HG02973 (cell line): ENCODE data around the gene TMPRSS3.

Experiments used
- ATAC-seq: cut with Tn5 transposase; IDR thresholded peaks from one replicate; pipeline ENCODE4 v1.9.1; 2021; ENCODE audit warnings: moderate library complexity; ENCODE audit not compliant: unreplicated experiment

The TMPRSS3 gene

DNA sequence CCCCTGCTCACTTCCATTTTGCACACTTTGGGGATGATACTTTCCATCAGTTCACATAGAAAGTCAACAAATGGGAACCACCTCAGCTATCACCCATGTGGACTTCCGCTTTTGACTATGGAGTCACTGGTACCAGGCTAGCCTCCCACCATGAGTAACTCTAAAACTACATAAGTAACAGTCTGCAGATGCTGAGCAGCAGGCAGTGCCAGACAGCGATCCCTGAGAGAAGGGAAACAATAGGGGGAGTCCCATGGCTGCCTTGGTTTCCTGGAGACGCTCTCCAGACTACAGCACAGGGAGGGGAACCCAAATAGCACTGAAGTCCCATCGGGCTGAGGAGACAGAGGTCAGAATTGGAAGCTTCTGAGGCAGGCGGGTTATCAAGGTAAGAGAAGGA lies 42.2 kb downstream of the TMPRSS3 start:
- ATAC-seq = no peak

DNA sequence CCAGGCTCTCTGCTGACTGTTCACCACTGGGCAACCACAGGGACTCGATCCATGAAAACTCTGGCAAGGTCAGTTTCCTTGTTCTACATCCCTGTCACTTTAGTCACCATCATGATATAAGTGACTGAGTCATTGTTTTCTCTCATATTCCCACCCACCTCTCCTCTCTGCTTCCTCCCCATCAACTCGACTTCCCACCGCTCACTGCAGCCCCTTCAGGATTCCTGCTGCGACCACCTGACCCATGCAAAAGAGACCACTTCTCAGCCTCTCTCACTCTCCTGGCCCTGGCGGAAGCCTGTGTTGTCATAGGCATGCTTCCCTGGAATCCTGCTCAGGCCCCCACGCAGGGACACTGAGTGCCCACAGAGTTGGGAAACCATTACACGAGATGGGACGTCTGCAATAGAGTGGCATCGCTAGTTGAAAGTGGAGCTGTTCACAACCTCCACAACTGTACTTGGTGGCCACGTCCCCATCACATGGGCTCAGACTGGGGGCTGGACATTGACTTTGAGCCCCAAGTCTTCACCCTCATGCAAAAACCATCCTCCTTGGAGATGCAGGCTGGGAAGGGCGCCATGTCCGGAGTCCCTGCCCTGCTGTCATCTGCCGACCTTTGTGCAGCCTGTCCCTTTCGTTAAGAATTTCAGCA lies 43.3 kb downstream of the TMPRSS3 start:
- no peak for ATAC-seq

DNA sequence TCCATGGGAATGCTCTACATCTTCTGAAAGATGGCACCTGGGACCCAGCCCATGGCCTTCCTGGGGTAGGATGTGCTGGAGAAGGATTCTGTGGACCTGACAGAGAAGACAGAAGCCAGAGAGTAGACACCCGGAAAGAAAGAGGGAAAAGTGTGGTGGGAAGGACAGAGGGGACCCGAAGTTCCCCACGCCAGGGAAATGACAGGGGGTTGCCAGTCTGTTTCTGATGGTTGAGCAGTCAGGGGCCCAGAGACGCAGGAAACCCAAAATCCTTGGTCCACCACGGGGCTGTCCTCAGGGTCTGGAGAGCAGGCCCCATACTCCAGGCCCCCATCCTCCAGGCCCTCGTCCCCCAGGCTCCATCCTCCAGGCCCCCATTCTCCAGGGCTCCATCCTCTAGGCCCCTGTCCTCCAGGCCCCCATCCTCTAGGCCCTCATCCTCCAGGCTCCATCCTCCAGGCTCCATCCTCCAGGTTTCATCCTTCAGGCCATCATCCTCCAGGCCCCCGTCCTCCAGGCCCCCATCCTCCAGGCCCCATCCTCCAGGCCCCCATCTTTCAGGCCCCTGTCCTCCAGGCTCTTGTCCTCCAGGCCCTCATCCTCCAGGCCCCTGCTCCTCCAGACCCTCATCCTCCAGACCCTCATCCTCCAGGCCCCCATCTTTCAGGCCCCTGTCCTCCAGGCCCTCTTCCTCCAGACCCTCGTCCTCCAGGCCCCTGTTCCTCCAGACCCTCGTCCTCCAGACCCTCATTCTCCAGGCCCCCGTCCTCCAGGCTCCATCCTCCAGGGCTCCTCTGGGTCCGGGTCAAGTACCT lies 44.0 kb downstream of the TMPRSS3 start:
- no peak for ATAC-seq

DNA sequence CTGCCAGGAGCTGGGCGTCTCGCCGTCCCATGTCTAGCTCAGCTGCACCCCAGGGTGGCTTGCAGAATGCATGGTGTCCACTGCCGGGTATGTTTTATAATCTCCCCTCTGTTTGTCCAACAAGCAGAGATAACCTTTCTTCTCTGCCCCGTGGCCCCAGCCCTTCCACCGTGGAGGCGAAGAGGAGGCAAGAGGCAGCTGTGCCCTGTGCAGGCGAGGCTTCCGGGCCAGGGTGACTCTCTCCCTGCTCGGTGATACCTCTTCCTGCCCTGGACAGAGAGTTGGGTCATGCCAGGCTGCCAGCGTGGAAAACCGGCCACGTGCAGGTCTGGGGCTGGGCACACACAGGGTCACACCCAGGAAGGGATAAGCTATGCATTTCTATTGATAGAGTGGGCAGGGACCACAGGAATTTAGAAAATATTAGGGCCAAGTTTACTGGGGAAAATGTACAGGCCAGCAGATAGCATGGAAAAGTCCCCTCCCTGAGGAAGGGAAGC lies 44.9 kb downstream of the TMPRSS3 start, which contains the start of gene TFF2:
Gene TFF2, minus strand, starts transcription at position 68 of the 500 bp plus-strand sequence. Its CDS starts 37 bp downstream, at position 31.
- no peak for ATAC-seq

DNA sequence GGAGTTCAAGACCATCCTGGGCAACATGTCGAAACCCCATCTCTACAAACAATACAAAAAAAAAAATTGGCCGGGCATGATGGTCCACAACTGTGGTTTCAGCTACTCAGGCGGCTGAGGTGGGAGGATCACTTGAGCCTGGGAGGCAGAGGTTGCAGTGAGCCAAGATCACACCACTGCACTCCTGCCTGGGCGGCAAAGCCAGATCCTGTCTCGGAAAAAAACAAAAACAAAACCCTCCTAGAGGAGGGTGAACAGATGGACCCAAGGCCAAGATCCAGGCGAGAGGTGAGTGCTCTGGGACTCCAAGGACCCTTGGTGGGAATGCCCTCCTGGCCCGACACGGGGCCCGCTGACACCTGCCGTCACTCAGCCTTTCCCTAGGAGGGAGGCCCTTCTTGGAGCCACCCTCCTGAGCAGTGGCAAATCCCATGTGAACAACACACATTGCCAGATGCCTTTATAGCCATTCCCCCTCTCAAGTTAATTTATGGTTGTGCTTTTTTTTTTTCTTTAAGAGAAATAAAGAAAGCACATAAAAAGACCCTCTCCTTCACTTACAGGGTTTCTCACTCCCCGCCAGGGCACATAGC lies 45.4 kb downstream of the TMPRSS3 start:
- no peak for ATAC-seq

DNA sequence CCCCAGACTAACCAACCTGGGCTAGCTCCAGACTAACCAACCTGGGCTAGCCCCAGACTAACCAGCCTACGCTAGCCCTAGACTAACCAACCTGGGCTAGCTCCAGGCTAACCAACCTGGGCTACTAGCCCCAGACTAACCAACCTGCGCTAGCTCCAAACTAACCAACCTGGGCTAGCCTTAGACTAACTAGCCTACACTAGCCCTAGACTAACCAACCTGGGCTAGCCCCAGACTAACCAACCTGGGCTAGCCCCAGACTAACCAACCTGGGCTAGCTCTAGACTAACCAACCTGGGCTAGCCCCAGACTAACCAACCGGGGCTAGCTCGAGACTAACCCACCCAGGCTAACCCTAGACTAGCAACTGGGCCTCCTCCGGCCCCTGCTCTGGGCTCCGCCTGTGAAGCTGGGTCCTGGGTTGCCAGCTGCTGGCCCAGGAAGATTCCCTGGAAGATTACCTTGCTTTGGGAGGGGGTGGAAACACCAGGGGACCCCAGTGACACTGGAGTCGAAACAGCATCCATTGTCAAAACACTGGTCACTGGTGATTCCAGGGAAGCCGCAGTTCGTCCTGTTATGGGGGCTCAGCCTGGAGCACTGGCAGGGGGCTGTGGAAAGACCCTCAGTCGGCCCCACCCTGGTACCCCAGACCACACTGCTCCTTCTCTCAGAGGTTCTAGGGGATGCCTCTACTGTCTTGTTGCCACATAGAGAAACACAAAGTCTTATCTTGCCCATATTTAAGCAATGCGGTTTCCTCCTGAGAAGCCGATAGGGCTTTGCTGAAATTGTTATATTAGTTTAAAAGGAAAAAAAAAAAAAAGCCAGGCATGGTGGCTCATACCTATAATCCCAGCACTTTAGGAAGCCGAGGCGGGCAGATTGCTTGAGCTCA lies 46.2 kb downstream of the TMPRSS3 start:
- ATAC-seq = no peak

DNA sequence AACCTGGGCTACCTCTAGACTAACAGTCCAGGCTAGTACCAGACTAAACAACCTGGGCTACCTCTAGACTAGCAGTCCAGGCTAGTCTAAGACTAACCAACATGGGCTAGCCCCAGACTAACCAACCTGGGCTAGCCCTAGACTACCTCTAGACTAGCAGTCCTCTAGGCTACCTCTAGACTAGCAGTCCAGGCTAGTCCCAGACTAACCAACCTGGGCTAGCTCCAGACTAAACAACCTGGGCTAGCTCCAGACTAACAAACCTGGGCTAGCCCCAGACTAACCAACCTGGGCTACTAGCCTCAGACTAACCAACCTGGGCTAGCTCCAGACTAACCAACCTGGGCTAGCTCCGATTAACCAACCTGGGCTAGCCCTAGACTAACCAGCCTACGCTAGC lies 47.1 kb downstream of the TMPRSS3 start:
- ATAC-seq = no peak

DNA sequence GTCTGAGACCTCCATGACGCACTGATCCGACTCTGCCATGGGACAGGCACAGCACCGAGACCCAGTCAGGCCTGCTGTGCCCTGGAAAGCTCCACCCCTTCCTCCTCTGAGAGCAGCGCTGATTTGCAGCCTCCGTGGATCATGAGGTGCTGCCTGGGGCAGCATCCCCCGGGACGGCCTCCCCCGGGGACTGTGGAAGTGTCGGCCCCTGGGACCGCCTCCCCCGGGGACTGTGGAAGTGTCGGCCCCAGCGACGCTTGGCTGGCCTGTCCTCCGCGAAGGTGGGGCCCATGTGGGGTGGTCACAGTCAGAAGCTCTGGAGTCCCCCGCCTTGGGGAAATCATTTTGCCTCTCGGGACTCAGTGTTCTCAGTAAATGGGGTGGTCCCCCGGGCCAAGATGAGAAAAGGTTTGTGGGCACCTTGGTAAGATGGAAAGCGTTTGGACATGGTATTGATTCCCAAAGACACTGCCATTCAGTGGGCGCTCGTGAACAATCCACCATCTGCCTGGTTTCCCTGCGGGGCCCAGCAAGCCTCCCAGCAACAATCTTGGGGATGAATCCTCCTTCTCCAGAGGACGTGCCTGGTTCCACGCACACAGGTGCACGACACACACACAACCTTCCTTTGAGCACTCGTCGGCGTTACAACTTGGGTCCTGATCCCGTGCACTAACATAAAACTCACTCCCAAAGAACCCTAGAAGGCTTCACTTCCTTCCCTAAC lies 48.1 kb downstream of the TMPRSS3 start:
- ATAC-seq = no peak

DNA sequence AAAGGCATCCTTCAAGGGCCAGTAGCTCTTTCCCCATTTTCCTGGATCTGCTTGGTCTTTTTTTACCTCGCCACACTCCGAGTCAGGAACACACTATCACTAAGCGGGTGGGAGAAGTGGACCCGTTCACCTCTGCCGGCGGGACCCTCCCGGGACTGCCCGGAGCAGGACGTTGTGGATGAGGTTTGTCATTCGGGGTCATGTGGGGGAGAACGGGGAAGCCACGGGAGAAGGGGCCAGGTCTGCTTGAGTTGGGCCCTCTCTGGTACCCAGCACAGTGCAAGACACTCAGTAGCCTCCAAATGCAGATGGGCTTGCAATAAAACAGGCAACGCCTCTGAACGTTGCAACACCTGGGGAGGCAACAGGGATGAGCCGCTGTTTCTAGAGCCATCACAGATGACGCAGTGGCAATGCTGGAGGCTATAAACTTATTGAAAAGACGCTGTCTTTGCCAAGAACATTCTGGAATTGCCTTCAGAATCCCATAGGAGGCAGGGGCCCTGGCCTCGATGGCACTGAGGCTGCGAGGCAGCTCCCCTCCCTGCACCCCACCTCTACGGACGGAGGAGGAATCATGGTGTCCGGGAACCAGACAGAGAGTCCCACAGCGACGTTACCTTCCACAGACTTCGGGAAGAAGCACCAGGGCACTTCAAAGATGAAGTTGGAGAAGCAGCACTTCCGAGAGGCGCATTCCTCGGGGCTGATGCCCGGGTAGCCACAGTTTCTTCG lies 48.8 kb downstream of the TMPRSS3 start:
- ATAC-seq = no peak

DNA sequence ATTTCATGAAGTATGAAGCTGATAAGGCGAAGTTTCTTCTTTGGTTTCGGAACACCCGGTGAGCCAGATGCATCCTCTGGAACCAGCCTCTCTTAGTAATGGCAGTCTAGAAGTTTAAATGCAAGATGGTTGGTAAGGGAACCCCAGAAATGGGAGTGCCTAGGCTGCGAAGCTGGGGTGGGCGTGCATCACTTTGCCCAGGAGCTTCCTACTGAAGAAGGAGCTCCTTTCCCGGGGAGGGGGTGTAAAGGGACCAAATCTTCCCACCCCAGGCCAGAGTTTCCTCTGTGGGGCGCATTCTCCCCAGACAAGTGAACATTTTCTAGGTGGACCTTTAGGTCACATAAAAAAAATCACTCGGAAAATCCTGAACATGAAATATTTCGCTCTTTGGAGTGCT lies 49.4 kb downstream of the TMPRSS3 start:
- ATAC-seq = no peak

DNA sequence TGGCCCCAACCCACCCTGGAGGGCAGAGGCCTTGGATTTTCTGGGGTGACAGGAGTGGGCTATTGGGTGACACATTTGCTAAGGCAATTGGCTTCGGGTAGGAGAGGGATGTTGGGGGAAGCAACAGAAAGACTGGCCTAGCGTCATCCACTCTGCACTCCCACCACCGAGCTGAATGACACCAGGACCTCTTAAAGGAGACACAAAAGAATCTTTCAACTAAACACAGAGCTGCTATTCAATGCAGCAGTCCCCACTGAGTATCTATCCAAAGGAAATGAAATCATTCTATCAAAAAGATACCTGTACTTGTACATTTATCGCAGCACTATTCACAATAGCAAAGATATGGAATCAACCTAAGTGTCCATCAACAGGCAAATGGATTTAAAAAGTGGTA lies 51.2 kb downstream of the TMPRSS3 start:
- ATAC-seq = no peak

DNA sequence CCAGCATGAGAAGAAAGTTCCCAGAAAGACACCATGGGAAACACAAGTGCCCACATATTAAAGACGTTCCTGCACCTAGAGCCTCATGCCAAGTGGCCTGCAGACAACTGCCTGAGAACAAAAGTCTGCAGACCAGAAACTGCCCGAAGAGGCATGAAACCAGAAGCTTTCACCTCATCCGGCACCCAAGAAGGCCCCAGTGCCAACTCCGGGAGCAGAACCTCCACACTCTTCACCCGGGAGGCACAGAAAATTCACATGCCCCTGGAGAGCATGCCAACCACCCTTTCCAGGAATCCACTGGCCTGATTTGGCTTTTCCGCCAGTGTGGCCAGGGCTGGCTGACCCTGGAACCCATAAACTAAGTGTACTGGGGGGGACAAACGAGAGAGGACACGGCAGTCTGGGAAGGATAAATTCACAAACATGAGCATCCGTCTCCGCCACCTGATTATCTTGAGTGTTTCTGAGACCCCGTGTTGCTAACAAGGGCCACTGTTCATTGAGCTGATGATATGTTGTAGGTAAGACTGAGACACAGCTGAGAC lies 51.8 kb downstream of the TMPRSS3 start:
- no peak for ATAC-seq

DNA sequence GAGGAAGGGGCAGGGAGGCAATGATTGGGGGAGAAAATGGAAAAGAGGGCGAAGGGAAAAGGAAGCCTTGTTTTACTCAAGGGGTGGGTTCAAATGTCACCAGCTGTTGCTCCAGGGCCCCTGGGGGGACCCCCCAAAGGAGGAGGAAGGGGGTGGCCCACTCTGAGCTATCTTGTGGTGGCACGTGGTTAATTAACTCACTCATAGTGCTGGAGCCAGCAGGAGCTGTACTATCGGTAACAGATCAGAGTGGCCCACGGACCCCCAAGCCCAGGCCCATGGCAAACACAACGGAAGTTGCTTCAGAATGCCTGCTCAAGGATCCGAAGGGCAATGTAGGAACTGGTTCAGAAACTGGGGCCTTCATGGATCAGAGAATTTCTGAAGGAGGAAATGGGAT lies 52.3 kb downstream of the TMPRSS3 start:
- ATAC-seq = no peak

DNA sequence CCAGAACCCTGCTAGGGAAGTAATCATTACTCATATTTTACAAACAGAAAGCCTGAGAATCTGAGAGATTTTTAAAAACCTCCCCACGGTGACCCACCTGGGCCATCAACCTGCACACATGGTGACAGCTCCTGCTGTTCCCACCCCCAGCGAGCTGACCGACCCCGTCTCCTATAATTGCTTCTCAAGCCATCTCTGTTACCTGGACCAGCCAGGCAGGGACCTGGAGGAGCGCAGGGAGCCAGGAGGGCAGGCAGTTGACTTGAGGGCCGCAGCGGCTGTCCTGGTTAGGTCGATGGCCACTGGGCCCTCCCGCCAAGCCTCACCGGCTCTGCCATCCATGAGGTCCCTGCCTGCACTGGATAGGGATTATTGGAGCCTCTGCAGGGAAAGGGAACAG lies 52.8 kb downstream of the TMPRSS3 start:
- no peak for ATAC-seq

DNA sequence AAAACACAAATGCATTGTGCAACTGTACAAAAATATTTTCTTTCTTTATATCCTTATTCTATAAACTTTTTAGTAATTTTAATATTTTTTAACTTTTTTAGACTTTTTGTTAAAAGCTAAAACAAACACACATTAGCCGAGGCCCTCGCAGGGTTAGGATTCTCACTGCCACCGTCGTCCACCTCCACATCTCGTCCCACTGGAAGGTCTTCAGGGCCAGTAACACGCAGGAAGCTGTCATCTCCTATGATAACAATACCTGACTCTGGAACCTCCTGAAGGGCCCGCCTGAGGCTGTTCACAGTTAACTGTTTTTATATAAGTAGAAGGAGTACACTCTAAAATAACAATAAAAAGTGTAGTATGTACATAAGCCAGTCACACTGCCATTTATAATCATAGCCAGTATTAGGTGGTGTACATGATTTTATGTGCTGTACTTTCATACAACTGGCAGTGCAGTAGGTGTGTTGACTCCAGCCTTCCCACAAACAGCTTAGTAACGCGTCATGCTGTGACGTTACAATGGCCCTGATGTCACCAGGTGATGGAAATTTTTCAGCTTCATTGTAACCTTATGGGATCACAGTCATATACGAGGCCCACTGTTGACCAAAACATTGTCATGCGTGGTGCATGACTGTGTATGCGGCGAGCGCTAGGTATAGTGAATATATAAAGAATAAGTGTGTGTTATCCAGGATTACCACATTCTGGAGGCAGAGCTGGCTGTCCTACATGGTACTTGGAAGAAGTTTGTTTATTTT lies 53.9 kb downstream of the TMPRSS3 start:
- no peak for ATAC-seq

DNA sequence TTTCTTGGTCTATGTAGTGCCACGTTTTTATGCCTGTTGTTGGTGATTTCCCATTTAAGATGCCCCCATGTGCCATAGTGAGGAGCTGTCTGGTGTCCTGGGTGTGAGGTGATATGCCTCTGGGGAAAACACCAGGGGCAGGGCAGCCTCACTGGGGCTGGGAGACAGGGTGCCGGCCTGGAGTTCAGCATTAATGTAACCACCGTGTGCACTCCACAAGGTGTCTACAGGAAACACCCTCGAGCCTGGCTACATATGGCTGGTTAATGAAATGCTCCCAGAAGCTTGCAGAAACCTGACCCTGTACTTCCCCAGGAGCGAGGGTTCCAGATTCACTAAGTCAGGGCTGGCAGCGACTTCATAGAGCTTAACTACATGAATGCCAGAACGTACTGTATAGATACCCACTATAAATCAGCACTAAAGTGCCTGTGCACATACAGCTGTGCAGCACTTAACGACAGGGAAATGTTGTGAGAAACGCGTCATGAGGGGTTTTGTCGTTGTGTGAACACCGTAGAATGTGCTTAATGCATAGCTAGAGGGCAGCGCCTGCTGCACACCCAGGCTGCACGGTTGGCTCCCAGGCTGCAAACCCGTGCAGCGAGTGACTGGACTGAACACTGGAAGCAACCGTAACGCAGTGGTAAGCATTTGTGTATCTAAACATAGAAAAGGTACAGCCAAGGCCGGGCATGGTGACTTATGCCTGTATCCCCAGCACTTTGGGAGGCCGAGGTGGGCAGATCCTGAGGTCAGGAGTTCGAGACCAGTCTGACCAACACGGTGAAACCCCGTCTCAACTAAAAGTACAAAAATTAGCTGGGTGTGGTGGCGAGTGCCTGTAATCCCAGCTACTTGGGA lies 55.4 kb downstream of the TMPRSS3 start:
- no peak for ATAC-seq
